Fibroblast of the aortic adventitia (primary cell): ENCODE data around the gene GDF10. TPM values are rescaled to one million over a fixed set of nuclear protein-coding genes. Genes with fewer than 3 reads are reported as not detected.
A peak's percentile ranks its signal among the peaks of the same experiment; 100 is the strongest.

Source experiments
- DNase-seq: peaks from one replicate; pipeline ENCODE4 v3.0.0-alpha.2; 2010; ENCODE audit warnings: low read depth
- H3K4me3 ChIP-seq: 2 replicates; pipeline ENCODE4 v1.5.1; 2011; ENCODE audit warnings: low read depth, mild to moderate bottlenecking, control low read depth, low read length, moderate library complexity
- total RNA-seq: library from RNA; depleted of rRNA; stranded (reverse); fragments of >200 nt; gene quantifications from 2 replicates; pipeline ENCODE4 v1.2.3, GENCODE V29; 2012; ENCODE audit warnings: low replicate concordance
- TF ChIP-seq, protein P1 (sequence below): IDR thresholded peaks from 2 replicates; pipeline ENCODE4 v1.5.1; 2011; ENCODE audit warnings: mild to moderate bottlenecking, low read length, control low read depth, inconsistent platforms; ENCODE audit not compliant: insufficient read depth

The GDF10 gene
- total RNA-seq, 1 donor: 11.1 TPM

DNA sequence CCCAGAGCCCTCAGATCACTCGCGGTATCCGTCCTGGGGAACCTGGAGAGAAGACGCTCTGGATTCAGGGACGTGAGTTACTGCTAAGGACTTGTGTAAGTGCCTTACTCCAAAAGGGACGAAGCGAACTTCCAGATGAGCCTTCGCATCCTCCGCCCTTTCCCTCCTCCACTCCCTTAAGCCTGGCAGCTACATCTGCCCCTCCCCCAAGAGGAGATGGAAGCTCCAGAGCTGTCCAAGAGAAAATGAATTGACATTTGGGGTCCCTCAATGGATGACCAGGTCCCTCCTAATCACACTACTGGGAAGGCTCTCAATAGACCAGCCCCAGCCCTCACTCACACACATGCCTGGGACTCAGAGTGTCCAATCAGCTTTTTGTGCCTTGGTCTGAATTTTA, 31.3 kb upstream of the GDF10 start:
- DNase-seq: no peak
- TF ChIP-seq, protein P1, sequence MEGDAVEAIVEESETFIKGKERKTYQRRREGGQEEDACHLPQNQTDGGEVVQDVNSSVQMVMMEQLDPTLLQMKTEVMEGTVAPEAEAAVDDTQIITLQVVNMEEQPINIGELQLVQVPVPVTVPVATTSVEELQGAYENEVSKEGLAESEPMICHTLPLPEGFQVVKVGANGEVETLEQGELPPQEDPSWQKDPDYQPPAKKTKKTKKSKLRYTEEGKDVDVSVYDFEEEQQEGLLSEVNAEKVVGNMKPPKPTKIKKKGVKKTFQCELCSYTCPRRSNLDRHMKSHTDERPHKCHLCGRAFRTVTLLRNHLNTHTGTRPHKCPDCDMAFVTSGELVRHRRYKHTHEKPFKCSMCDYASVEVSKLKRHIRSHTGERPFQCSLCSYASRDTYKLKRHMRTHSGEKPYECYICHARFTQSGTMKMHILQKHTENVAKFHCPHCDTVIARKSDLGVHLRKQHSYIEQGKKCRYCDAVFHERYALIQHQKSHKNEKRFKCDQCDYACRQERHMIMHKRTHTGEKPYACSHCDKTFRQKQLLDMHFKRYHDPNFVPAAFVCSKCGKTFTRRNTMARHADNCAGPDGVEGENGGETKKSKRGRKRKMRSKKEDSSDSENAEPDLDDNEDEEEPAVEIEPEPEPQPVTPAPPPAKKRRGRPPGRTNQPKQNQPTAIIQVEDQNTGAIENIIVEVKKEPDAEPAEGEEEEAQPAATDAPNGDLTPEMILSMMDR: no peak
- H3K4me3 ChIP-seq: no peak overlapping the region

DNA sequence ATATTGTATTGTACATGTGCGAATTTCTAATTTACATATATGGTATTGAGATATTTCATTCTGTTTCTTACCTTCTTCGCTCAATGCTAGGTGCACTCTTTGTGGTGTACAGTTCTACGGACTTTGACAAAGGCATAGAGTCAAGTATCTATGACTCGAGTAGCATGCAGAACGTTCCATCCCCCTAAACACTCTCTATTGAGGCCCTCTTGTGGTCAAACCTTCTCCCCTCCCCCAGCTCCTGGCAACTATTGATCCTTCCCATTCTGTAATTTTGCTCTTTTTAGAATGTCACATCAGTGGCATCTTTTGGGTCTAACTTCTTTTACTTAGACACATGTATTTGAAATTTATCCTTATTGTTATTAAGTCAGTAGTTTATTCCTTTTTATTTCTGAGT, 30.7 kb upstream of the GDF10 start:
- no peak overlapping the region for H3K4me3 ChIP-seq
- peak; percentile 15 for DNase-seq
- TF ChIP-seq, protein P1: peak; percentile 35

DNA sequence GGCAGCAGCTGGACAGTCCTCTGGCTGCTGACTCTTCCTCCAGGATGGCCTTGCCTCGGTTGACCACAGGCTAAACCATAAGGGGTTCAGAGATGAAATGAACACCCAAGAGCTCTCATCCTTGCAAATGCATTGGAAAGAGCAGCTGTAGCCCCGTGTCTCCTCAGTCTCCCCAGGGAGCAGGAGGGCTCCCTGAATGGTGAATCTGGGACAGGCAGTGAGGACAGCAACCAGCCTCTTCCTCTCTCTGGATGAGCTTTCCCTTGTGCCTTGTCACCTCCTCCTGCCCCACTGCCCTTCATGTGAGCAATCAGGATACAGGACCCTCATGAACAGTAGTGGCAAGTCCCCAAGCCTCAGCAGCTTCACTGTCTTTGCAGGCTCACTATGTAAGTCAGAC, 23.9 kb upstream of the GDF10 start:
- TF ChIP-seq, protein P1: no peak
- no peak for DNase-seq

DNA sequence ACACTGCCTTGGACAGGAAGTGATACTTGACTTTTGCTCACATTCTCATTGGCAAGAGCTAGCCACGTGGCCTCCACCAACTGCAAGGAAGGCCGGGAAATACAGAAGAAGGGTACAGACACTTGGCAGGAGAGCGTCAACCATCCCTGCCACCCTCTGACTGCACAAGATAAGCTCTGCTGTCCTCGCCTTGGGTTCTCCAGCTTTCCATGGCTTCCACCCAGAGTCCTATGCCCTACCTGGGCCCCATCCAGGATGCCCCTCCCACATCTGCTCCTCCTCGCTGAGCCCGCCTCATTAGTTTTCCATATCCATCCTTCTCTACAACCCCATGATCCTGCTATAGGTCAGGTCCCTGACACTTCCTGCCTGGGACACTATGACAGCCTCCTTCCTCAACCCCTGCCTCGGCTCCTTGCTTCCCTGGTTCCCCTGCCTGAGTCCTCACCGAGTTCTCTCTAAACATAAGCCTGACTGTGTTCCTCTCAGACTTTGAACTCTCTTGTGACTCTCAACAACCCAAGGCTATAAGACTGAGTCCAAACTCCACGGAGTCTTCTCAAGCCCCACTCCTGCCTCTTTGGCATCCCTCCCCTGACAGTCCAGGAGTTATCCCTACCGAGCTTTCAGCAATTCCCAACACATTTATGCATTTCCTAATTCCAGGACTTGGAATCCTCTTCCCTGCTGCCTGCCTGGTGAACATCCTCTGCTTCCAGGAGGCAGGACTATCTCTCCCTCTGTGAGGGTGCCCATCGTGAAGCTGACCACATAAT, 23.2 kb upstream of the GDF10 start:
- TF ChIP-seq, protein P1: no peak
- no peak overlapping the region for H3K4me3 ChIP-seq

More for the DNA sequence above, 23.9 kb upstream of the GDF10 start:
- H3K4me3 ChIP-seq: no peak overlapping the region

DNA sequence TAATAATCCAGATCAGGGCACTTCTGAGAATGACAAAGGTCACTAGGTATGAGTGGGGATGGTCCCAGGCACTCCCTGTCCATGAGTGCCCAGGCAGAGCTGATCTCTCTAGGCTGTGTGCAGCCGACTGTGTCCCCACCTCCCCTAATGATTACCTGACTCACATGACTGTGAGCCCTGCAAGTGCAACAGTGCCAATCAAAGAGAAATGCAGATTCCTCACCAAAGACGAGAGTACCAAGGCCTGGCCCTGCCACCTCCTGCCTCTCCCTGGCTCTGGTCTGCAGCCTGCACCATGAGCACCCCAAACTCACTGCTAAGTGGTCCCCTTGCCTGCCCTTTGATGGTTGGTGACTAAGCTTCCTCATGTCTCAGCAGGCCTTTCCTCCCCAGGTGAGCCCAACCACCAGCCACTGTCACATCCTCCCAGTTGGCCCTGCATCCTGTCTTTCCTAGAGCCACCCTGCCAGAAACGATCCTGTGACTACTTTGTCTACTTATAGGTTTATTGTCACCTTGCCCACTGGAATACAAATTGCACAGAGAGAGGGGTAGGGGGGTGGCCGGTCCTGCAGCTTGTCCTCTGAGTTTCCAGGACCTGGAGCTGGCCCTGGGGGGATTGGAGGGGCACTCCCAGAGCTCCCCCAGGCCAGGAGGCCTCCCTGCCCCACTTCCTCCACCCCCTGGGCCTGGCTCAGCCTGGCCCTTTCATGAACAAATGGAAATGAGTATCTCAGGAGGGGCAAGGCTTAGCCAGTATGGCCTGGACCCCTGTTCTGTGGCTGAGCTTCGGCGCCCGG, 22.4 kb upstream of the GDF10 start:
- DNase-seq: no peak
- no peak overlapping the region for H3K4me3 ChIP-seq
- TF ChIP-seq, protein P1: no peak

More for the DNA sequence above, 23.2 kb upstream of the GDF10 start:
- no peak for DNase-seq

DNA sequence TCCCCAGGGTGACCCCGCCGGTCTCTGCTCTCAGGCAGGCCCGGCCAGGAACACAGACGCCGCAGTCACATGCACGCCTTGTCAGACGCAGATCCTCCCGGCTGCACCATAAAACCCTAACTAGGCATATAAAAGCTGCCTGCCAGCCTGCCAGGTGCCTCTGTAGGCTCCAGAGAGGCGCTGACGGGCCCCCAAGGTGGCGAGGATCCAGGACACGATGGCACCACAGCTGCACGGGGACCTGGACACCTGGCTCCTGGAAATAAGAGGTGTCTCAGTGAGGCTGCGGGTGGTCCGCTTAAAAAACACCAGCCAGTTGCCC, 21.9 kb upstream of the GDF10 start:
- no peak for DNase-seq
- H3K4me3 ChIP-seq: no peak overlapping the region

More for the DNA sequence above, 21.9 kb upstream of the GDF10 start:
- TF ChIP-seq, protein P1: no peak
